Transverse colon (tissue), 4 donors: ENCODE data around the gene MYH14. TPM values are rescaled to one million over a fixed set of nuclear protein-coding genes. Genes with fewer than 3 reads are reported as not detected.

ENCODE experiments used
- DNase-seq: peaks from one replicate; pipeline ENCODE4 v3.0.0-alpha.2; 2019
- H3K27ac ChIP-seq, 4 donors: fragments of 200-600 bp; sonication (generic); 2 replicates each; pipeline ENCODE4 v1.5.1; 2016 to 2018; ENCODE audit warnings: inconsistent platforms in 4 of 4
- H3K27me3 ChIP-seq: fragments of 200-600 bp; sonication (generic); 2 replicates; pipeline ENCODE4 v1.5.1; 2017; ENCODE audit warnings: inconsistent platforms
- H3K36me3 ChIP-seq, 4 donors: fragments of 200-600 bp; sonication (generic); 2 replicates each; pipeline ENCODE4 v1.5.1; 2017 to 2019; ENCODE audit warnings: inconsistent platforms in 4 of 4
- H3K4me1 ChIP-seq, 4 donors: fragments of 200-600 bp; sonication (generic); 2 replicates each; pipeline ENCODE4 v1.5.1; 2017 to 2020; ENCODE audit warnings: inconsistent platforms in 4 of 4
- H3K4me3 ChIP-seq, 4 donors: fragments of 200-600 bp; sonication (generic); 1 replicate in 1 of 4; 2 replicates in 3 of 4; pipeline versions ENCODE4 v1.5.1 to v1.6.1; 2017 to 2019; ENCODE audit warnings: inconsistent platforms in 4 of 4
- H3K9me3 ChIP-seq, 2 donors: fragments of 200-600 bp; sonication (generic); 2 replicates each; pipeline ENCODE4 v1.5.1; 2017 to 2019; ENCODE audit warnings: inconsistent platforms in 2 of 2
- CTCF ChIP-seq, 5 experiments: fragments of 200-600 bp in 3 of 5; fragments of 450-650 bp in 2 of 5; sonication (generic) in 3 of 5; IDR thresholded peaks; 1 replicate in 2 of 5; 2 replicates in 3 of 5; pipeline ENCODE4 v1.5.1; 2016 to 2017; ENCODE audit warnings: antibody characterized with exemption in 5 of 5, inconsistent platforms in 3 of 5, mild to moderate bottlenecking in 2 of 5, moderate library complexity in 1 of 5
- EP300 ChIP-seq: sonication (generic); formaldehyde crosslinking; IDR thresholded peaks from one replicate; pipeline ENCODE4 v1.6.1; 2017; ENCODE audit warnings: antibody characterized with exemption, low read depth
- POLR2A ChIP-seq: fragments of 450-650 bp; IDR thresholded peaks from one replicate; pipeline ENCODE4 v1.6.1; 2016; ENCODE audit warnings: antibody characterized with exemption, mild to moderate bottlenecking, moderate library complexity
- POLR2AphosphoS5 ChIP-seq, 3 donors: sonication (generic); formaldehyde crosslinking; IDR thresholded peaks; one replicate each; pipeline ENCODE4 v1.6.1; 2016; ENCODE audit warnings: antibody characterized with exemption in 3 of 3
- WGBS, 2 donors: methylation state at CpG; one replicate each; pipeline ENCODE4 v1.1.5; 2018; ENCODE audit warnings: low coverage in 1 of 2; 5-methylcytosine and 5-hydroxymethylcytosine counted together
- in situ Hi-C, 4 donors: fragments of 200-750 bp; cut with MboI; loops; one replicate each; pipeline versions ENCODE4 v1.15.0 to v1.15.1; 2017; ENCODE audit warnings: low sequenced_read_pairs in 3 of 4, low pct_ligation_motif_present in 1 of 4, low pct_unique_long_range_greater_than_20kb in 1 of 4
- intact Hi-C: fragments of 100-400 bp; cut with DNase I; formaldehyde crosslinking; loops from one replicate; pipeline ENCODE4 v1.15.1; 2023; ENCODE audit warnings: low total_unique reads
- total RNA-seq, 4 donors: library from RNA; depleted of rRNA; stranded (reverse); fragments of >200 nt; gene quantifications; one replicate each; pipeline ENCODE4 v1.1.0, GENCODE V29; 2016

Gene MYH14
- total RNA-seq, 4 donors from 2014 or later, result 321 to 814 (median 393) TPM

GRCh38 chr19:50325310-50326100 is 122.1 kb downstream of the MYH14 start:
- no peaks in the 10 kb centered on the region for H3K9me3 ChIP-seq
- WGBS, 2 donors, result 2 to 13% methylated on average over 2 to 46 of the region's 48 CpGs
- H3K27ac ChIP-seq, result no peak overlapping the region
- in situ Hi-C loops, result no loop called here
- intact Hi-C loops, result no loop called here
- H3K4me3 ChIP-seq, result no peak overlapping the region
- peaks cover 43% of the 10 kb centered on the region for H3K27me3 ChIP-seq
- TF ChIP-seq EP300, result no peak
- TF ChIP-seq POLR2AphosphoS5 (IDR thresholded peaks at IDR 0.05), result no peak
- TF ChIP-seq POLR2A, result no peak
- TF ChIP-seq CTCF (IDR thresholded peaks at IDR 0.05), result no peak
- peak; percentile 62 for DNase-seq
- H3K4me1 ChIP-seq, result peaks cover 3 to 26% (median 23%) of the 10 kb centered on the region in 4 donors
- no peaks in the 10 kb centered on the region for H3K36me3 ChIP-seq

GRCh38 chr19:50326101-50326664 is 122.8 kb downstream of the MYH14 start:
- peaks cover 3 to 33% (median 29%) of the 10 kb centered on the region in 4 donors for H3K4me1 ChIP-seq
- peaks cover 50% of the 10 kb centered on the region for H3K27me3 ChIP-seq
- TF ChIP-seq POLR2A, result no peak
- no peak for TF ChIP-seq POLR2AphosphoS5 (IDR thresholded peaks at IDR 0.05)
- TF ChIP-seq CTCF (IDR thresholded peaks at IDR 0.05), result no peak
- TF ChIP-seq EP300, result no peak
- no peak overlapping the region for H3K4me3 ChIP-seq
- WGBS, 2 donors, result 24% methylated on average over 26 of the region's 26 CpGs; no CpG with 5 or more reads in 1 of the 2 donors
- intact Hi-C loops (no loop called here), in situ Hi-C loops (no loop called here)
- H3K27ac ChIP-seq, result no peak overlapping the region
- DNase-seq, result no peak
- H3K9me3 ChIP-seq, result no peaks in the 10 kb centered on the region
- H3K36me3 ChIP-seq, result no peaks in the 10 kb centered on the region

GRCh38 chr19:50327013-50327412 is 123.6 kb downstream of the MYH14 start:
- no peak for DNase-seq
- H3K4me1 ChIP-seq, result peaks cover 3 to 38% (median 30%) of the 10 kb centered on the region in 4 donors
- intact Hi-C loops (no loop called here), in situ Hi-C loops (no loop called here)
- TF ChIP-seq CTCF (IDR thresholded peaks at IDR 0.05) (no peak), EP300 (no peak), POLR2A (no peak), POLR2AphosphoS5 (IDR thresholded peaks at IDR 0.05) (no peak)
- H3K27me3 ChIP-seq, result peaks cover 58% of the 10 kb centered on the region
- no peaks in the 10 kb centered on the region for H3K9me3 ChIP-seq
- 9 to 34% methylated on average over 3 to 4 of the region's 4 CpGs for WGBS, 2 donors
- H3K27ac ChIP-seq, result no peak overlapping the region
- no peaks in the 10 kb centered on the region for H3K36me3 ChIP-seq
- H3K4me3 ChIP-seq, result no peak overlapping the region

GRCh38 chr19:50327461-50328223 is 124.2 kb downstream of the MYH14 start:
- in situ Hi-C loops (no loop called here), intact Hi-C loops (no loop called here)
- no peaks in the 10 kb centered on the region for H3K36me3 ChIP-seq
- no peaks in the 10 kb centered on the region for H3K9me3 ChIP-seq
- H3K4me1 ChIP-seq, result peaks cover 3 to 44% (median 31%) of the 10 kb centered on the region in 4 donors
- peaks cover 65% of the 10 kb centered on the region for H3K27me3 ChIP-seq
- WGBS, 2 donors, result 21% methylated on average over 13 to 14 of the region's 20 CpGs
- no peak overlapping the region for H3K4me3 ChIP-seq
- no peak for DNase-seq
- no peak overlapping the region for H3K27ac ChIP-seq
- no peak for TF ChIP-seq POLR2AphosphoS5 (IDR thresholded peaks at IDR 0.05)
- TF ChIP-seq CTCF (IDR thresholded peaks at IDR 0.05), result no peak
- TF ChIP-seq POLR2A, result no peak
- TF ChIP-seq EP300, result no peak
